Caco-2 (cell line): ENCODE results near the gene TBC1D10B. TPM values are rescaled to one million over a fixed set of nuclear protein-coding genes. Genes with fewer than 3 reads are reported as not detected.

Source experiments
- BruUV-seq: library from RNA; stranded (reverse); fragments of 400-500 nt; replicated peaks from 2 replicates; lab custom pipeline; 2021; lab: Mats Ljungman, UMichigan
- CTCF ChIA-PET: fragments of 300-600 bp; sonication (Branson Sonifier 250); formaldehyde crosslinking; loops from one replicate; lab custom pipeline; 2022; ENCODE audit warnings: antibody characterized with exemption; lab: Charles Lee
- POLR2A ChIA-PET: fragments of 300-600 bp; sonication (Branson Sonifier 250); formaldehyde crosslinking; loops from one replicate; lab custom pipeline; 2022; ENCODE audit warnings: antibody characterized with exemption; lab: Charles Lee
- DNase-seq, 2 experiments: peaks; one replicate each; pipeline versions ENCODE4 v3.0.0 to v3.0.0-alpha.2; 2020 to 2022
- H3K27me3 ChIP-seq: replicated peaks from 2 replicates; pipeline ENCODE4 v1.6.0; 2011; ENCODE audit warnings: low read length; ENCODE audit not compliant: control insufficient read depth, insufficient read depth
- H3K36me3 ChIP-seq: 2 replicates; pipeline ENCODE4 v1.5.1; 2011; ENCODE audit warnings: low read length; ENCODE audit not compliant: control insufficient read depth, insufficient read depth
- H3K4me1 ChIP-seq: fragments of 250-450 bp; sonication (Bioruptor Pico); 2 replicates; pipeline ENCODE4 v1.5.1; 2020; ENCODE audit warnings: mild to moderate bottlenecking
- H3K4me3 ChIP-seq: 2 replicates; pipeline ENCODE4 v1.5.1; 2011; ENCODE audit warnings: low read depth, mild to moderate bottlenecking, control low read depth, low read length
- H3K9me3 ChIP-seq: fragments of 250-450 bp; sonication (Bioruptor Pico); 2 replicates; pipeline ENCODE4 v1.5.1; 2020; ENCODE audit warnings: mild to moderate bottlenecking, moderate library complexity
- H3K27ac Mint-ChIP-seq: one replicate; pipeline ENCODE4 v1.8.0; 2022; ENCODE audit warnings: mixed read lengths; ENCODE audit not compliant: unreplicated experiment
- H3K27me3 Mint-ChIP-seq: one replicate; pipeline ENCODE4 v1.8.0; 2022; ENCODE audit warnings: mixed read lengths; ENCODE audit not compliant: insufficient read depth, unreplicated experiment
- H3K36me3 Mint-ChIP-seq: one replicate; pipeline ENCODE4 v1.8.0; 2022; ENCODE audit warnings: mild to moderate bottlenecking, mixed read lengths; ENCODE audit not compliant: insufficient read depth, unreplicated experiment
- H3K4me1 Mint-ChIP-seq: one replicate; pipeline ENCODE4 v1.8.0; 2022; ENCODE audit warnings: low read depth, mixed read lengths; ENCODE audit not compliant: unreplicated experiment
- H3K4me3 Mint-ChIP-seq: one replicate; pipeline ENCODE4 v1.8.0; 2022; ENCODE audit warnings: mild to moderate bottlenecking, moderate library complexity, mixed read lengths; ENCODE audit not compliant: unreplicated experiment
- H3K9me3 Mint-ChIP-seq: one replicate; pipeline ENCODE4 v1.8.0; 2022; ENCODE audit warnings: mixed read lengths; ENCODE audit not compliant: unreplicated experiment
- intact Hi-C: fragments of 100-400 bp; cut with micrococcal nuclease; formaldehyde crosslinking; loops from one replicate; pipeline ENCODE4 v1.10.0; 2022; ENCODE audit not compliant: unreplicated experiment
- total RNA-seq: library from RNA; stranded (reverse); gene quantifications from 2 replicates; pipeline ENCODE4 v1.2.3, GENCODE V29; 2022
- TF ChIP-seq, protein P1 (sequence below), 2 experiments: fragments of 200-600 bp in 1 of 2; IDR thresholded peaks; 1 replicate in 1 of 2; 2 replicates in 1 of 2; pipeline versions ENCODE4 v1.5.1 to v1.8.0; 2011 to 2022; ENCODE audit warnings: antibody characterized with exemption in 1 of 2, control low read depth in 1 of 2, inconsistent platforms in 1 of 2, low read depth in 1 of 2, low read length in 1 of 2, mild to moderate bottlenecking in 1 of 2, moderate library complexity in 1 of 2; ENCODE audit not compliant: insufficient read depth in 1 of 2, severe bottlenecking in 1 of 2, unreplicated experiment in 1 of 2

TBC1D10B gene
- total RNA-seq, 1 experiment from 2014 or later = 36.9 TPM

DNA sequence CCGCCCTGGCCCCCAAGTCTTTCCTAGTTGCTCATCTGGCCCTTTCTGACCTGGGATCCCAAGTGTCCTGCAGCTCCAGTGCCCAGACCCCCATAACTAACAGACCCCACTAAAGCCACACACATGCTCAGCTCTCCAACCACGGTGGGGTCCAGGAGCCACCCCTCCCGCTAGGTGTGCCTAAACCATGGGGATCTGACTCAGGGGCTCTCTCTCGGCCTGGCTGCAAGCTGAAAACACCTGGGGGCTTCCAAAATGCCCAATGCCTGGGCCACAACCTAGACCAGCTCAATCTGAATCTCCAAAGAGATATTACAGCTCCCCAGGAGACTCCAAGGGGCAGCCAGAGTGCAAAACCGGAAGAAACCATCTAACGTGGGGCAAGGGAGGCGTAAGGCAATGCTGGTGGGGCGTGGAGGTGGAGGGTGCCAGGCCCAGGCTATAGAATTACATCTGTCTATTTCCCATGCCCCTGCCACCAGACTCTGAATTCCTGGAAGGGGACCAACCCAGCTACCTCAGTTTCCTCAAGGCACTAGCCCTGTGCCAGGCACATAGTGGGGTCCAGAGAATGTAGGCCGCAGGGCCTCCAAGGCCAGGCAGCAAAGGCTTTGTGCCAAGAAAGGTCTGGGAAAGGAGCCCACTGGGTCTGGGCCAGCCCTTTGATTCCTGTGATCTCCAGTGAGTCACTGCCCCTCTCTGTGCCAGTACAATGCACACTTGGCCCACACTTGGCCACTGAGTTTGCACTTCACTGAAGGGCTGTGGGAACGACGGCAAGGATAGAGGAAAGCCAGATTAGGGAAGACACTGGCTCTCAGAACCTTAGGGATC, 18.5 kb downstream of the TBC1D10B start:
- H3K4me3 ChIP-seq = no peak overlapping the region
- TF ChIP-seq, protein P1, sequence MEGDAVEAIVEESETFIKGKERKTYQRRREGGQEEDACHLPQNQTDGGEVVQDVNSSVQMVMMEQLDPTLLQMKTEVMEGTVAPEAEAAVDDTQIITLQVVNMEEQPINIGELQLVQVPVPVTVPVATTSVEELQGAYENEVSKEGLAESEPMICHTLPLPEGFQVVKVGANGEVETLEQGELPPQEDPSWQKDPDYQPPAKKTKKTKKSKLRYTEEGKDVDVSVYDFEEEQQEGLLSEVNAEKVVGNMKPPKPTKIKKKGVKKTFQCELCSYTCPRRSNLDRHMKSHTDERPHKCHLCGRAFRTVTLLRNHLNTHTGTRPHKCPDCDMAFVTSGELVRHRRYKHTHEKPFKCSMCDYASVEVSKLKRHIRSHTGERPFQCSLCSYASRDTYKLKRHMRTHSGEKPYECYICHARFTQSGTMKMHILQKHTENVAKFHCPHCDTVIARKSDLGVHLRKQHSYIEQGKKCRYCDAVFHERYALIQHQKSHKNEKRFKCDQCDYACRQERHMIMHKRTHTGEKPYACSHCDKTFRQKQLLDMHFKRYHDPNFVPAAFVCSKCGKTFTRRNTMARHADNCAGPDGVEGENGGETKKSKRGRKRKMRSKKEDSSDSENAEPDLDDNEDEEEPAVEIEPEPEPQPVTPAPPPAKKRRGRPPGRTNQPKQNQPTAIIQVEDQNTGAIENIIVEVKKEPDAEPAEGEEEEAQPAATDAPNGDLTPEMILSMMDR (IDR thresholded peaks at IDR 0.05; ENCODE audit: insufficient read depth in 1 of 2, low read depth in 1 of 2, low read length in 1 of 2, severe bottlenecking in 1 of 2, unreplicated experiment in 1 of 2) = no peak
- H3K27ac Mint-ChIP-seq = no peak overlapping the region
- CTCF ChIA-PET = no interaction called here
- no peaks in the 10 kb centered on the region for H3K9me3 Mint-ChIP-seq
- H3K27me3 Mint-ChIP-seq = no peaks in the 10 kb centered on the region
- H3K27me3 ChIP-seq = no peaks in the 10 kb centered on the region
- peaks cover 64% of the 10 kb centered on the region for H3K36me3 Mint-ChIP-seq
- peaks cover 3% of the 10 kb centered on the region; the same call in 1 of the 2 replicates for H3K36me3 ChIP-seq
- no TSS peak for BruUV-seq
- intact Hi-C loops = no loop called here
- DNase-seq = no peak
- H3K4me1 ChIP-seq = peaks cover 5% of the 10 kb centered on the region; the same call in 1 of the 2 replicates
- H3K4me1 Mint-ChIP-seq = peaks cover 6% of the 10 kb centered on the region
- no peak overlapping the region for H3K4me3 Mint-ChIP-seq
- no peaks in the 10 kb centered on the region for H3K9me3 ChIP-seq
- POLR2A ChIA-PET = no interaction called here

DNA sequence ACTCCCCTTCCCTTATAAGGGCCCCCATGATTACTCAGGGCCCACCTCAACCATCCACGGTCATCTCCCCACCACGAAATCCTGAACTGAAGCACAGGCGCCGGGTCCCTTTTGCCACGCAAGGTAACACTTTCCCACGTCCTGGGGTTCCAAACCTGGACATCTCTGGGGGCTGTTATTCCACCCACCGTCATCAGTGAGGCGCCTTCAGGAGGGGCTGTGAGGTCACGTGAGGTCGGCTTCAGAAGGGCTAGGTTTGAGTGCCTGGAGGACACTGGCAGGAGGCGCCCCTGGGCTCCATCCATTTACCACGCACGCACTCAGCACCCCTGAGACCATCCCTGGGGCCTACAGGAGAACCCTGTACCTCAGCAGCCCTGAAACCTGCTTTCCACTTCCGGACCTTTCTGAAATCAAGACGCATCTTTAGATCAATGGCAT, 19.3 kb downstream of the TBC1D10B start:
- Mint-ChIP-seq H3K27me3 (no peaks in the 10 kb centered on the region), H3K4me3 (no peak overlapping the region), H3K27ac (no peak overlapping the region), H3K36me3 (peaks cover 61% of the 10 kb centered on the region), H3K9me3 (no peaks in the 10 kb centered on the region), H3K4me1 (peaks cover 1% of the 10 kb centered on the region)
- no peak for DNase-seq
- no peaks in the 10 kb centered on the region for H3K9me3 ChIP-seq
- H3K4me1 ChIP-seq = no peaks in the 10 kb centered on the region
- BruUV-seq = no TSS peak
- intact Hi-C loops = no loop called here
- TF ChIP-seq, protein P1 (IDR thresholded peaks at IDR 0.05; ENCODE audit: insufficient read depth in 1 of 2, low read depth in 1 of 2, low read length in 1 of 2, severe bottlenecking in 1 of 2, unreplicated experiment in 1 of 2) = no peak
- ChIA-PET POLR2A (no interaction called here), CTCF (no interaction called here)
- H3K36me3 ChIP-seq = peaks cover 3% of the 10 kb centered on the region; the same call in 1 of the 2 replicates
- H3K4me3 ChIP-seq = no peak overlapping the region
- H3K27me3 ChIP-seq = no peaks in the 10 kb centered on the region

DNA sequence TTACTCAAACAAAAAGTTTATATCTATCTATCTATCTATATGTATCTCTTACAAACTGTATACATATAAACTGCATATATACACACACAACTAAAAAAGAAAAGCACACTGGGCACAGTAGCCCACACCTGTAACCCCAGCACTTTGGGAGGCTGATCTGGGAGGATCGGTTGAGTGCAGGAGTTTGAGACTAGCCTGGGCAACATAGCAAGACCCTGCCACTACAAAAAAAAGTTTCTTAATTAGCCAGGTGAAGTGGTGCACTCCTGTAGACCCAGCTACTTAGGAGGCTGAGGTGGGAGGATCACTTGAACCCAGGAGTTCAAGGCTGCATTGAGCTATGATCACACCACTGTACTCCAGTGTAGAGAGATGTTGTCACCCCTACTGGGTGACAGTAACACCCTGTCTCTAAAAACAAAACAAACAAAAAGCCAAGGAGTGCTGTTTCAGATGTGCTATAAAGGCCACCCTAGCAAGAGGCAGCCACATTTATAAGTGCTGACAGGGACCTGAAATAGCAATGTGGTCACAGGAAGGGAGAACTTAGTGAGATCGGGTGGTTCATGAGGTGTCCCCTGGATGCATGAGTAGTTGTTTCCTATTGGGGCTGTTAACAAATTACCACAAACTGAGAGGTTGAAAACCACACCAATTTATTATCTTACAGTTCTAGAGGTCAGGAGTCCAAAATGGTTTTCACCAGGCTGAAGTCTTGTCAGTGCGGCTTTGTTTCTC, 20.0 kb downstream of the TBC1D10B start:
- ChIA-PET POLR2A (interaction anchor here (1.6 kb wide), 1 partner anchor 21 kb away, joined by 13 read pairs; no protein-coding TSS in a partner anchor), CTCF (interaction anchor here (1.0 kb wide), 1 partner anchor 15 kb away, joined by 3 read pairs; no protein-coding TSS in a partner anchor)
- H3K27me3 Mint-ChIP-seq = no peaks in the 10 kb centered on the region
- TF ChIP-seq, protein P1 (IDR thresholded peaks at IDR 0.05; ENCODE audit: insufficient read depth in 1 of 2, low read depth in 1 of 2, low read length in 1 of 2, severe bottlenecking in 1 of 2, unreplicated experiment in 1 of 2) = no peak
- Histone ChIP-seq H3K27me3 (no peaks in the 10 kb centered on the region), H3K9me3 (no peaks in the 10 kb centered on the region), H3K4me1 (no peaks in the 10 kb centered on the region), H3K36me3 (peaks cover 3% of the 10 kb centered on the region; the same call in 1 of the 2 replicates), H3K4me3 (no peak overlapping the region)
- H3K36me3 Mint-ChIP-seq = peaks cover 55% of the 10 kb centered on the region
- no peaks in the 10 kb centered on the region for H3K9me3 Mint-ChIP-seq
- intact Hi-C loops = no loop called here
- no TSS peak for BruUV-seq
- no peak overlapping the region for H3K4me3 Mint-ChIP-seq
- H3K27ac Mint-ChIP-seq = no peak overlapping the region
- no peak for DNase-seq
- no peaks in the 10 kb centered on the region for H3K4me1 Mint-ChIP-seq
